Tibial nerve (tissue), 4 donors: Measurements from ENCODE around the gene ZNF322.

Experiments used
- CTCF ChIP-seq, 5 experiments: fragments of 200-600 bp in 3 of 5; fragments of 450-650 bp in 2 of 5; sonication (generic) in 3 of 5; IDR thresholded peaks; one replicate each; pipeline ENCODE4 v1.5.1; 2016 to 2019; ENCODE audit warnings: antibody characterized with exemption in 5 of 5, mild to moderate bottlenecking in 3 of 5, moderate library complexity in 2 of 5
- EP300 ChIP-seq, 2 donors: sonication (generic); formaldehyde crosslinking; IDR thresholded peaks; one replicate each; pipeline ENCODE4 v1.6.1; 2017; ENCODE audit warnings: antibody characterized with exemption in 2 of 2, mild to moderate bottlenecking in 1 of 2
- POLR2A ChIP-seq, 2 donors: fragments of 450-650 bp; IDR thresholded peaks; one replicate each; pipeline ENCODE4 v1.6.1; 2017; ENCODE audit warnings: antibody characterized with exemption in 2 of 2, mild to moderate bottlenecking in 2 of 2, moderate library complexity in 2 of 2

GRCh38 chr6:26593278-26594130 is 66.0 kb downstream of the ZNF322 start:
- TF ChIP-seq CTCF (IDR thresholded peaks at IDR 0.05) (no peak), POLR2A (IDR thresholded peaks at IDR 0.05) (no peak), EP300 (IDR thresholded peaks at IDR 0.05) (no peak)
